Sciatic nerve (tissue), 2 donors: ENCODE results near the gene HSPB9. TPM values are rescaled to one million over a fixed set of nuclear protein-coding genes. Genes with fewer than 3 reads are reported as not detected.

Source experiments
- ATAC-seq: fragments of 200-7000 bp; cut with Tn5 transposase; one replicate; pipeline ENCODE4 v1.9.1; 2020; ENCODE audit warnings: mild to moderate bottlenecking, moderate library complexity
- DNase-seq: peaks from one replicate; pipeline ENCODE4 v3.0.0-alpha.2; 2020; ENCODE audit warnings: low spot score
- intact Hi-C: fragments of 100-400 bp; cut with DNase I; formaldehyde crosslinking; loops from one replicate; pipeline ENCODE4 v1.14.2; 2022
- total RNA-seq: library from RNA; stranded (reverse); fragmentation: NEBNext Ultra II Directional; extraction: Animal tissue kit (Norgen Biotek cat#: 25700); gene quantifications from one replicate; pipeline ENCODE4 v1.2.1, GENCODE V29; 2021
- donor health status: DM: no; HTN: no; CAD: no.
- donor health status: DM: no; HTN: no; CAD: no.

HSPB9 gene
- total RNA-seq, 1 donor from 2014 or later: not detected

GRCh38 chr17:42097691-42098631 is 24.6 kb upstream of the HSPB9 start, which contains the start of gene ZNF385C:
Gene ZNF385C, minus strand, starts transcription at chr17:42098473. Its CDS starts 35,417 bp downstream, at chr17:42063056.
- ATAC-seq: no peak
- DNase-seq: no peak
- intact Hi-C loops: no loop called here

GRCh38 chr17:42098730-42099399 is 23.7 kb upstream of the HSPB9 start:
- intact Hi-C loops: no loop called here
- ATAC-seq (no peak), DNase-seq (no peak)

GRCh38 chr17:42101513-42102292 is 20.9 kb upstream of the HSPB9 start:
- intact Hi-C loops: no loop called here
- peak; percentile 78 for ATAC-seq

GRCh38 chr17:42103221-42103954 is 19.2 kb upstream of the HSPB9 start:
- ATAC-seq: no peak
- no peak for DNase-seq
- intact Hi-C loops: no loop called here

More at GRCh38 chr17:42101513-42102292, 20.9 kb upstream of the HSPB9 start:
- peak; percentile 87 for DNase-seq

GRCh38 chr17:42104264-42104663 is 18.3 kb upstream of the HSPB9 start:
- DNase-seq (no peak), ATAC-seq (no peak)
- intact Hi-C loops: no loop called here

- no peak for ATAC-seq
- intact Hi-C loops: no loop called here
- DNase-seq: no peak
Measured at GRCh38 chr17:42106009-42106408, 16.6 kb upstream of the HSPB9 start.

GRCh38 chr17:42107124-42107523 is 15.5 kb upstream of the HSPB9 start:
- no peak for DNase-seq
- intact Hi-C loops: no loop called here
- no peak for ATAC-seq

GRCh38 chr17:42107597-42108576 is 14.7 kb upstream of the HSPB9 start:
- intact Hi-C loops: no loop called here
- DNase-seq: peak; percentile 88

GRCh38 chr17:42109086-42109485 is 13.5 kb upstream of the HSPB9 start:
- intact Hi-C loops: no loop called here

More at GRCh38 chr17:42107597-42108576, 14.7 kb upstream of the HSPB9 start:
- peak; percentile 78 for ATAC-seq

GRCh38 chr17:42110301-42111264 is 12.0 kb upstream of the HSPB9 start:
- ATAC-seq (no peak), DNase-seq (no peak)
- intact Hi-C loops: loop anchor here (5.0 kb wide), 2 partner anchors 43 to 83 kb away; no protein-coding TSS in a partner anchor

More at GRCh38 chr17:42109086-42109485, 13.5 kb upstream of the HSPB9 start:
- DNase-seq (no peak), ATAC-seq (no peak)

GRCh38 chr17:42111265-42111636 is 11.4 kb upstream of the HSPB9 start:
- intact Hi-C loops: loop anchor here (5.0 kb wide), 2 partner anchors 44 to 84 kb away; no protein-coding TSS in a partner anchor
- no peak for ATAC-seq
- DNase-seq: no peak

GRCh38 chr17:42111871-42112551 is 10.6 kb upstream of the HSPB9 start:
- intact Hi-C loops: loop anchor here (5.0 kb wide), 2 partner anchors 45 to 85 kb away; no protein-coding TSS in a partner anchor
- ATAC-seq (peak; percentile 67), DNase-seq (no peak)

- peak; percentile 94 for ATAC-seq
- intact Hi-C loops: loop anchor here (5.0 kb wide), 2 partner anchors 45 to 85 kb away; no protein-coding TSS in a partner anchor
- DNase-seq: peak; percentile 86
Measured at GRCh38 chr17:42112552-42113176, 9.9 kb upstream of the HSPB9 start, which contains the start of gene DHX58. Gene DHX58, minus strand, starts transcription at chr17:42112714. Its CDS starts 822 bp downstream, at chr17:42111892.

- intact Hi-C loops: loop anchor here (5.0 kb wide), 2 partner anchors 46 to 86 kb away; no protein-coding TSS in a partner anchor
- ATAC-seq: no peak
- DNase-seq: no peak
Measured at GRCh38 chr17:42113293-42114069, 9.1 kb upstream of the HSPB9 start.
